A549 (cell line): ENCODE data around the gene TTC33.
A peak's percentile ranks its signal among the peaks of the same experiment; 100 is the strongest.

ENCODE experiments used
- POLR2A ChIP-seq: IDR thresholded peaks from 2 replicates; pipeline ENCODE4 v1.6.1; 2012; ENCODE audit warnings: mild to moderate bottlenecking, low read length
- RAD21 ChIP-seq, 2 experiments: fragments of >200 bp in 1 of 2; sonication (Bioruptor Twin) in 1 of 2; formaldehyde crosslinking in 1 of 2; IDR thresholded peaks in 1 of 2; conservative IDR thresholded peaks in 1 of 2; 2 replicates in 1 of 2; 3 replicates in 1 of 2; pipeline ENCODE4 v1.6.1; 2012 to 2018; ENCODE audit warnings: inconsistent platforms in 1 of 2
- RFX5 ChIP-seq: fragments of 450-650 bp; IDR thresholded peaks from 2 replicates; pipeline ENCODE4 v1.7.1; 2014; ENCODE audit warnings: antibody characterized with exemption, mild to moderate bottlenecking, moderate library complexity
- TF ChIP-seq, protein P1 (sequence below): fragments of >200 bp; sonication (Bioruptor Twin); formaldehyde crosslinking; IDR thresholded peaks from 3 replicates; pipeline ENCODE4 v1.5.1; 2016
- TF ChIP-seq, protein P2 (sequence below): fragments of 450-650 bp; IDR thresholded peaks from 2 replicates; pipeline ENCODE4 v1.6.1; 2014; ENCODE audit warnings: antibody characterized with exemption

GRCh38 chr5:40688127-40688761 lies 67.5 kb downstream of the TTC33 start:
- TF ChIP-seq, protein P1, sequence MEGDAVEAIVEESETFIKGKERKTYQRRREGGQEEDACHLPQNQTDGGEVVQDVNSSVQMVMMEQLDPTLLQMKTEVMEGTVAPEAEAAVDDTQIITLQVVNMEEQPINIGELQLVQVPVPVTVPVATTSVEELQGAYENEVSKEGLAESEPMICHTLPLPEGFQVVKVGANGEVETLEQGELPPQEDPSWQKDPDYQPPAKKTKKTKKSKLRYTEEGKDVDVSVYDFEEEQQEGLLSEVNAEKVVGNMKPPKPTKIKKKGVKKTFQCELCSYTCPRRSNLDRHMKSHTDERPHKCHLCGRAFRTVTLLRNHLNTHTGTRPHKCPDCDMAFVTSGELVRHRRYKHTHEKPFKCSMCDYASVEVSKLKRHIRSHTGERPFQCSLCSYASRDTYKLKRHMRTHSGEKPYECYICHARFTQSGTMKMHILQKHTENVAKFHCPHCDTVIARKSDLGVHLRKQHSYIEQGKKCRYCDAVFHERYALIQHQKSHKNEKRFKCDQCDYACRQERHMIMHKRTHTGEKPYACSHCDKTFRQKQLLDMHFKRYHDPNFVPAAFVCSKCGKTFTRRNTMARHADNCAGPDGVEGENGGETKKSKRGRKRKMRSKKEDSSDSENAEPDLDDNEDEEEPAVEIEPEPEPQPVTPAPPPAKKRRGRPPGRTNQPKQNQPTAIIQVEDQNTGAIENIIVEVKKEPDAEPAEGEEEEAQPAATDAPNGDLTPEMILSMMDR = peak; percentile 93
- TF ChIP-seq, protein P2, sequence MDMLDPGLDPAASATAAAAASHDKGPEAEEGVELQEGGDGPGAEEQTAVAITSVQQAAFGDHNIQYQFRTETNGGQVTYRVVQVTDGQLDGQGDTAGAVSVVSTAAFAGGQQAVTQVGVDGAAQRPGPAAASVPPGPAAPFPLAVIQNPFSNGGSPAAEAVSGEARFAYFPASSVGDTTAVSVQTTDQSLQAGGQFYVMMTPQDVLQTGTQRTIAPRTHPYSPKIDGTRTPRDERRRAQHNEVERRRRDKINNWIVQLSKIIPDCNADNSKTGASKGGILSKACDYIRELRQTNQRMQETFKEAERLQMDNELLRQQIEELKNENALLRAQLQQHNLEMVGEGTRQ = no peak
- no peak for TF ChIP-seq POLR2A
- TF ChIP-seq RFX5 = no peak
- TF ChIP-seq RAD21 (conservative IDR thresholded peaks at IDR 0.05 in 1 of 2, IDR thresholded peaks at IDR 0.05 in 1 of 2) = peak; percentile 98 to 99
